CD4-positive, alpha-beta T cell treated with Interleukin-21 for 1 hour (primary cell): ENCODE measurements around the gene NSUN7.
"Not testable (repeated sequence)": the region's sequence is repeated elsewhere in the genome, so short reads cannot be mapped to it uniquely, and the experiment has no call there.

Experiments used
- DNase-seq: peaks from one replicate; pipeline ENCODE4 v3.0.0-alpha.2; 2020

NSUN7 gene, protein sequence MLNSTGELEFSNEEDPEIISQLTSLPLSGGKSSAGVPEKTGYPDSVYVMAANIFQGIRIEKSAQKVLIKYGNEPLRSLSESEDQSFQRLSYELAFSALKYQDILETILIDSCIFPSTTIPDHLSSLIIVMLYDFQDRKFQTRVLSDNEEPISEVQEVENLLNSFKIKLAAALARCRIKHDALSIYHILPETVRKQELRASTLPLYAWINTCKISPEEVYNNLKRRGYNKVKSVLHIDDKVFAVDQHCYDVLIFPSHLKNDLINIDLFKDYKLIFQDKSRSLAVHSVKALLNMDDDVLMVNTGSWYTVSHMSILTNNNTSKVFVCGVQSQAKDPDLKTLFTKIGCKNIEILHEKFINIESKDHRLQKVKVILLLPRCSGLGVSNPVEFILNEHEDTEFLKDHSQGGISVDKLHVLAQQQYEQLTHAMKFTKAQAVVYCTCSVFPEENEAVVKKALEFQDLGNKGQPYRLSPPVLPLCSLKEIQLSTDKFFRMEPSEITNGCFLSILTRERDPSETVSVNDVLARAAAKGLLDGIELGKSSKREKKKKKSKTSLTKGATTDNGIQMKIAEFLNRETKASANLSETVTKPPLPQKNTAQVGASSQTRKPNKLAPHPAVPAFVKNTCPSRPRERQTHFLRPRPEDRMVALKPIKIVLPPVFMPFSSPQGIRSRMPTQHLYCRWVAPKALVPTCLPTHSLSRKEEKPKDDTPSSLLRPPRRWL

DNA sequence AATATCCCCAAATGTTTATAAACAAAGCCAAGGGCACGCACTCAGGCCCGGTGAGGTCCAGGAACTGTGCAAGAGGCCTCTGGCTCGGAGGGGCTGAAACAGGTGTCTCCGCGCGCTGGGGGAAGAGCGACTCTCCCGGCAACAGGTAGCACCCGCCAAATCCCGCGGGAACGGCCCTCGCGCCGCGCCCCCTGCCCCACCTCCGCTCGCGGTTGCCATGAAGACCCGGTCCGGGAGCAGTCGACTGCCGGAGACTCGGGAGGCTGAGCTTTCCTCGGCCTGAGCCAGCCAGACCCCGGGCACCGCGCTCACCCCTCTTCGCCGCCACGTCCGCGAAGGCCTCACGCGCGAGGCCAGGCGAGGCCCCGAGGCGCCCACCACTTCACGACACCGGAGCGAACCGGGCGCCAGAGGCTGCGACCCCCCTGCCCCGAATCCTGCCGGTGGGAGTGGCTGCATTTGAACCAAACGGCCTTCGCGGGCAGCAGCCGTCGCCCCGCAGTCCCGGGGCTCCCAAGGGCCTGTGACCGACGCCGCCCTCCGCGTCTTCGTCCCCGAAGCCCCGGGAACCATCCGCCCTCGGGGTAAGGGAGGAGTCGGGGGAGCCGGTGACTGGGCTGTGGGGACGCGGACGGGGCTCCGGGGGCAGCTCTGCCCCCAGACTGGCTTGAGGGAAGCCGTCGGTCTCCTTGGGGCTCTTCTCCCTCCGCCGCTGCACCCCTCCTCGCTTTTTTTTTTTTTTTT lies at the start of gene NSUN7:
NSUN7 (plus strand) TSS at position 239 of the 744 bp plus-strand sequence. CDS start 739 bp downstream, outside the sequence.
- DNase-seq: no peak

DNA sequence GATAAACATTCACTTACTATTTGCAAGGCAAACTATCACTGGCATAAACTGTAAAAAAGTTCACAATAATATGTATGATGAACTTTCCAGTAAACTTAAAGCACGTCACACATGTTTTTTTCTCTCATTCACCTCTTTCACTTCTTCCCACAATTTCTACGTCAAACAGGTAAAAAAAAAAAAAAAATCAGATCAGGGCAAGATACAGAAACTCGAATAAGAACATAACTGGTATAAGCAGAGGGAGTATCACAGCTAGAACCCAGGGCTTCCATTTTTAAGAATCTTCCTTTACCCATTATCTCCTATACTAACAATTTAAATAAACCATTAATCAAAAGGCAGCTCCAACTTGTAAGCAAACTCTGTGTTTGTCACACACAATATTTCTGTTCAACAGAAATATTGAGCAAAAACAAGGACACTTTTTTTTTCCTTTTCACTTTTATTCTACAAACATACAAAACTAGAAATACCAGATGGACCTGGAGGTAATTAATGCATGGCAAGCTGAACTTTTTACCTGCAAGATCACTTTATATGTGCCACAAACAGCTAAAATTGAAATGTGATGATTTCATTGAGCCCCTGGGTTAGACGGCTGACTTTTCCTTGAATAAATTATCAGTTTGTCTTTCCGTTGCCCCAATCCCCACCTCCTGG lies 47.5 kb upstream of the NSUN7 start:
- DNase-seq: no peak

DNA sequence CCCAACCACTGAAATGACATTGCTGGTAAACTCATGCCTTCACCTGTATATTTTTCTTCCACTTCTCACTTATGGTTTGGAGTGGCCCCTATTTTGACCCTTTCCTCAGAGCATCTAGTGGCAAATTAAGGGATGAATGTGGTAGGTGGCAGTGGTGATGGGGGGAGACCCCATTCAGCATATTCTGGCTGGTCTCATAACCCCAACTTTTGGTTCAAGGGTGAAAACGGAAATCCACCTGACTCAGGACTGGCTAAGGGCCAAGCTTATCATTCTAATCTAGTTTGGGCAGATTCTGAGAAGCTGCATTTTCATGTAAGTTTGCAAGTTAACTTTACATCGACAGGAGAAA lies 47.0 kb upstream of the NSUN7 start:
- no peak for DNase-seq

DNA sequence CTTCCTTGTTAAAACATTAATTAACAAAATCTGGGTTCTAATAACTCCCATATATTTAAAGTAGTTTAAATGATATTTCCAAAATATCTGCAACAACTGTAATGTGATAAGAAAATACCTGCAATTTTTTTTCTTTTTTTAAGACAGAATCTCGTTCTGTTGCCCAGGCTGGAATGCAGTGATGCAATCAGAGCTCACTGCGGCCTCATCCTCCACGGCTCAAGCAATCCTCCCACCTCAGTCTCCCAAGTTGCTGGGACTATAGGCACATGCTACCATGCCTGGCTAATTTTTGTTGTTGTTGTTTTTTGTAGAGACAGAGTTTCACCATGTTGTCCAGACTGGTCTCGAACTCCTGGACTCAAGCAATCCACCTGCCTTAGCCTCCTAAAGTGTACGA lies 45.7 kb upstream of the NSUN7 start:
- no peak for DNase-seq

DNA sequence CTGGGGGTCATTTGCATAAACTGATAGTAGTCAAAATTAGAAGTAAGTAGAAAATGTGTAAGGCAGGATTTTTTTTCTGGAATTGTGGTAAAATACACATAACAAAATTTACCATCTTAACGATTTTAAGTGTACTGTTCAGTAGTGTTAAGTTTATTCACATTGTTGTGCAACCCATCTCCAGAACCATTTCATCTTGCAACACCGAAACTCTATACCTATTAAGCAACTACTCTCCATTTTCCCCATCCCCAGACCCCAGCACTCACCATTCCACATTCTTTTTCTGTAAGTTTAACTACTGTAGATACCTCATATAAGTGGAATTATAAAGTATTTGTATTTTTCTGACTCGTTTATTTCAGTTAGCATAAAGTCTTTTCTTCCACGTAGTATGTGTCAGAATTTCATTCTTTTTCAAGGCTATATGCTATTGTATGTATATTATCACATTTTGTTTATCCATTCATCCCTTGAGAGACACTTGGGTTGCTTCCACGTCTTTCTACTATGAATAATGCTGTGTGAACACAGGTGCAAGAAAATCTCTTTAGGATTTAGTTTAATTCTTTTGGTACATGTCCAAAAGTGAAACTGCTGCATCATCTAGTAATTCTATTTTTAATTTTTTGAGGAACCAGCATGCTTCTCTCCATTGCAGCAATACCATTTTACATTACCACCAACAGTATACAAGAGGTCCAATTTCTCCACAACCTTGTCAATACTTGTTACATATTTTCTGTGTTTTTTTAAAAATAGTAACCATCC lies 39.1 kb upstream of the NSUN7 start:
- DNase-seq: no peak

DNA sequence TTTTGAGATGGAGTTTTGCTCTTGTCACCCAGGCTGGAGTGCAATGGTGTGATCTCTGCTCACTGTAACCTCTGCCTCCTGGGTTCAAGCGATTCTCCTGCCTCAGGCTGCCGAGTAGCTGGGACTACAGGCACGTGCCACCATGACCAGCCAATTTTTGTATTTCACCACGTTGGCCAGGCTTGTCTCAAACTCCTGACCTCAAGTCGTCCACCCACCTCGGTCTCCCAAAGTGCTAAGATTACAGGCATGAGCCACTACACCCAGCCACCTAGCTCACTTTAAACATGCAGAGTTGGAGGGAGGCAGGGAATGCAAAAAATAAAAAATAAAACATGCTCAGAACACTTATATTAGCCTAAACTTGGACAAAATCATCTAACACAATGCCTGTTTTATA lies 36.8 kb upstream of the NSUN7 start:
- DNase-seq: not testable (repeated sequence)

DNA sequence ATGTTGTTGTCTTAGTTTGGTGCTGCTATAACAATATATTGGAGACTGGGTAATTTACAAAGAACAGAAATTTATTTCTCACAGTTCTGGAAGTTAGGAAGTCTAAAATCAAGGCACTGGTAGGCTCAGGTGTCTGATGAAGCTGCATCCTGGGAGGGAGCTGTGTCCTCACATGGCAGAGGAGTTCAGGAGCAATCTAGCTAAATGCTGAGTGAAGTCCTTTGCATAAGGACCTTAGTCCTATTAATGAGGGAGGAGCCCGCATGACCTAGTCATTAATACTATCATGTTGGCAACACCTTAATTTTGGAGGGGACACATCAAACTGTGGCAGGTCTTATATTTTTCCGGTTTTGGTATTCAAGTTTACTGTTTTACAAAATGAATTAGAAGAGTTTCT lies 36.0 kb upstream of the NSUN7 start:
- DNase-seq: no peak

DNA sequence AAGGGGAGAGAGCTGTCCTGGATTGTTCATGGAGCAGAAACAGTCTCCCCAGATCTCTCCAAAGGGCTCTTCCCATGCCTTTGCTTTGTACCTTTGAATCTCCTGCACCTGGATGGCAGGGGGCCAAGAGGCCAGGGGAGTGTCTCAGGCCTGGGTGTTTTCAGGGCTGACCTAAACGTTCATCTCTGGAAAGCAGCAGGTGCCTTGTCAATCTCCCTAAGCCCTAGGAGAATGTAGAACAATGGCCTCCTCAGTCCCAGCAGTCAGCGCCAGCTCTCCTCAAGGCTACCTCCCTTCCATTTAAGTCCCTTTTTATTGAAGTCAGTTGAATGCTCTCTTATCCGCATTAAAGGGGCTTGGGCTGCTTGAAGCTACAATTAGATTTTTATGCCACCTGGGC lies 31.2 kb upstream of the NSUN7 start:
- no peak for DNase-seq

DNA sequence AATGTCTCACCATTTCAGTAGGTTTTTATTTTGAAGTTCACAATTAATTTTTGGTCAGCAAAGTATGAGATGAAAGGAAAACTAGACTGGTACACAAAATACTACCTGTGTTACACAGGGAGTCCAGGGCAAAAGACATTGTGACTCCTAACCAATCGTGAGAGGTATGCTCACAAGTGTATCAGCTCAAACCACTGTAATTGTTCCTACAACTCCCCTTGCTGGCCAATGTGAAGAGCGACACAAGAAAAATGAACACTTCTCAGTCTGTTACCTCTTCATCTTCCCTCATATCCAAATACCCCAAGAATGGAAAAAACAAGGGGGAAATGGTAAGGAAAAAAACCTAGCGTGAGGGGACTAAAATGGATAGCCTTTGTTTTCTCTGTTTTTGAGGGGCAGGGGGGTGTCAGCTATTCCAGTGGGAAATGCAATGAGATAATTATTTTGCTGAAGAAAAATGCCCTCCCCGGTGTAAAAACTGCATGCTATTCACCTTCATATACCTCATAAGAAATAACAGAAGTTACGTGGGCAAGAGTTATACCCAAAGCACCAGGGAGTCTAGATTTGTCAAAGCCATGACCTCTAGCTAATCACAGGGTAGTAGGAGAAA lies 30.6 kb upstream of the NSUN7 start:
- DNase-seq: no peak

DNA sequence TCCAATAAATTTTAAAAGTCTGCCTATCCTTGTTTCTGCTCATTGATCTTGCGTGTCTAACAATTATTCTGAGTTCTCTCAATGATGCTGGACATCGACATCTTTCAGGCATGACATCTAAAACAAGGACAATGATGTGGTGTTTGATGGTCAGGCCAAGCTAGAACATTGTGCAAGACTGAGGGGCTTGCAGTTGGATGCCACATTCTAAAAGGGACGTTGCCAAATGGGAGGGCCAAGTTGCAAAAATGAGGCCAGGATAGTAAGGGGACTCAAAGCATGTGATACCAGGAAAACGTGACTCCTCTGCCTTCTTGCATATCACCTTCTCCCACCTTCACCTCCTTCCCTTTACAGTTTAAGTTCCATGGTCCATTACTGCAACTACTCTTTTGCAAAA lies 29.4 kb upstream of the NSUN7 start:
- no peak for DNase-seq

DNA sequence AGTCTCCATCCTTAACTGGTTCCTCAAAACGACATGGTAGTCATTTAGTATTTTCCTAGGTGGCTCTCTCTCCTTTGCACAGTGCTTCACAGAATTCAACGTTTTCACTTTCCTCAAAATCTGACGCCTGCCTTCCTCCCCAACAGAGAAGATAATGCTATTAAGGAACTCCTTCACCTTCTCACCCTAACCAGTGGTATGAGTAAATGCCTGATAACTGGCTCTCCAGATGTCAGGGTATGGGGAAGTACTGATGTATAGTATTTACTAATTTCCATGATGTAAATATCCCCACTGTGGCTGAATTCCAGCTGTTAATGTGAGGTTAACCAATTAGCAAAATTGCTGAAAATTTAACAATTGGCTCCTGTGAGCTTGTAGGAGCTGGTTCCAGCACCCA lies 28.8 kb upstream of the NSUN7 start:
- no peak for DNase-seq

DNA sequence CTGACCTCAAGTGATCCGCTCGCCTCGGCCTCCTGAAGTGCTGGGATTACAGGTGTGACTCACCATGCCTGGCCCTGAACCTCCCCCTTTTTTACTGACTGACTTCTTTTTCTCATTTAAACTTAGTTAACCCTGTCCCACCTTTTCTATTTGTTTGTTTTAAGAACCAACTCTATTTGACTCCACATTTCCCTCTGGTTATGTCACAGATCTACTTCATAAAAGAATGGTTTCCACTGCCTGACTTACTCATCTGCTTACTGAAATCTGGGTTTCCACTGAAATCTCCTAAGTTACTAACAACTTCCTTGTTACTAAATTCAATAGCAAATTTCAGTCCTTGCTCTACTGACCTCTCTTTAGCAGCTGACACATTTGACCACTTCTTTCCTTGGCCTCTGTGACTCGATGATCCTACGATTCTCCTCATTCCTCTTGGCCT lies 28.0 kb upstream of the NSUN7 start:
- DNase-seq: no peak

DNA sequence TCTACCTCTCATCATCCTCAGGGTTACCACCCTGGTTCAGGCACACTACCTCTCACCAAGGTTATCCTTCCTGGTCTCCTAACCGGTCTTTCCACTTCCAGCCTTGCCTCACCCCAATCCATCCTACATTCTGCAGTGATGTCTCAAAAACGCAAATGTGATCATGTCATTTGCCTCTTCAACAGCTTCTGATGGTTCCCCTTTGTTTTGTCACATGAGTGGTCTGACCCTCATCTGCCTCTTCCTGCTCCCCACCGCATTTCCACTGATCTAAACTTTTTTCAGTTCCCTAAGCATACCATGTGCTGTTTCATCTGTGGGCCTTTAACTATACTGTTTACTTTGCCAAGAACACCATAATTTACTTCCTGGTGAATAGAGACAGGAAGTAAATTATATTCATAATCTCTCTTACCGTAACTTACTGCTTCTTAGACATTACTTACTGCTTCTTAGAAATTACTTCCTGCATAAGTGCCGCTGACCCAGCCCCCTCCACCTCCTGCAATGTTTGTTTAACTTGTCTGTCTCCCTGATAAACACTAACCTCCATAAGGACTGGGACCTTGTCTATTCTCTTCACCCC lies 27.1 kb upstream of the NSUN7 start:
- peak; percentile 35 for DNase-seq

DNA sequence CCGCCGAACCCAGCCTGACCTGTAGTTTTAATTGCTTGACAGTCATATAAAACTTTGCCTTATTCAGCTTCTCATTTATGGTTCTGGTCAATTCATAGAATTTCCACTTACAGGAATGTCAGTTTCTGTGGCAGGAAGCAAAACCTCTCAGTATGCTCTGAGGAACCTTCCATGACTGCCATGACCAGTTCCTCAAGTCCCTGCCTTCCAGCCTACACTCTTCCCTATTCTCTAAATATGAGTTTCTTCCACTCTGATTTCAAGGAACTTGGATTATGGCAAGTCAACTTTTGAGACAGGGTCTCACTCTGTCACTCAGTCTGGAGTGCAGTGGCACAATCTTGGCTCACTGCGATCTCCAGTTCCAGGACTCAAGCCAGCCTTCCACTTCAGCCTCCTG lies 26.0 kb upstream of the NSUN7 start:
- no peak for DNase-seq

DNA sequence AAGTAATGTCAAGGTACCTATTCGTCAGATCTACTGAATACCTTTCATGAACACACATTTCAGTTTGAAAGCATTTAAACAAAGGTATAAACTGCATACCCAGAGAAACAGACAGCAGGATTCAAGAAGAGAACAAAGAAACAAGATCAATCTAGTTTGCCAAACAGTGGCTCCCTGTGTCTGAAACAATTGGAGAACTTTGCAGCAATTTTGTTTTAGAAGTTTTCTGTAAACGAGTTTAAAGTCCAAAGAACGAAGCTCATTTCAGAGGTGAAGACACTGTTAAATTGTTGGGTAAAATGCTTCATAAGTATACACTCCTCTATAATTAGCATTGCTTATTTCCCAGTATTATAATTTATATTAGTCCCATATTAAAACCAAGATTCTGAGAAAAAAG lies 21.4 kb upstream of the NSUN7 start:
- no peak for DNase-seq

DNA sequence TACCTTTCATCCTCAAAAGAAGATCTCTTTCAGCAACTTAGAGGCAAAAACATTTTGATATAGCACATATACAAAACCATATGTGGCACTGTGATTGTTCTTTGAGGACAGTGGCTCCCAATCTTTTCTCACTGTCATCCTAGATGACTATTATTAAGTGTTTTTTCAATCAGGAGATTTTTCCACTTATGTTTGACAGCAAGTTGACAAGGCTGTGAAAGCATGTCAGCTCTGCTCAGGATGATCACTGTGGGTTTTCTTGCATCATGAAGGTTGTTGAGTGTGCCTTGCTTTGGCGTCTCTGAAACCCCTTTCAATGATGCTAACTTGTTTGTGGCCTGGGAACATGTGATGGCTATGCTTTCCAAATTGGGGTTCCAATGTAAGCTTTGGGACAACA lies 20.2 kb upstream of the NSUN7 start:
- no peak for DNase-seq

DNA sequence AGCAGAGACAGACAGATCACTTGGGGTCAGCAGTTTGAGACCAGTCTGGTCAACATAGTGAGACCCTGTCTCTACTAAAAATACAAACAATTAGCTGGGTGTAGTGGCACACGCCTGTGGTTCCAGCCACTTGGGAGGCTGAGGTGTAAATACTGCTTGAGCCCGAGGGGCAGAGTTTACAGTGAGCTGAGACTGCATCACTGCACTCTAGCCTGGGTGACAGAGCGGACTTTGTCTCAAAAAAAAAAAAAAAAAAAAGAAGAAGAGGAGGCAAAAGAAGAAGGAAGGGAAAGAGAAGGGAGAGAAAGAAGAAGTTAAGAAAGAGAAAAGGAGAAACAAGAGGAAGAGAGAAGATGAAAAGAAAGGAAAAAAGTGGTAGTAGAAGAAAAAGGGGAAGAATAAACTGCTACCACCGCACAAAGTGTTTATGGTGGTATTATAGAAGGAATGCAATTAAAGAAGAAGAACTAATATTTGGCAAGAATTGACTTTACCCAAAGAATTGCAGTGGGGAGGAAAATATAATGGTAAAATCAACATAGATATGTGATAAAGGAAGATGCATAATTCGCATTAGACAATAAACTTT lies 19.6 kb upstream of the NSUN7 start:
- DNase-seq: no peak

DNA sequence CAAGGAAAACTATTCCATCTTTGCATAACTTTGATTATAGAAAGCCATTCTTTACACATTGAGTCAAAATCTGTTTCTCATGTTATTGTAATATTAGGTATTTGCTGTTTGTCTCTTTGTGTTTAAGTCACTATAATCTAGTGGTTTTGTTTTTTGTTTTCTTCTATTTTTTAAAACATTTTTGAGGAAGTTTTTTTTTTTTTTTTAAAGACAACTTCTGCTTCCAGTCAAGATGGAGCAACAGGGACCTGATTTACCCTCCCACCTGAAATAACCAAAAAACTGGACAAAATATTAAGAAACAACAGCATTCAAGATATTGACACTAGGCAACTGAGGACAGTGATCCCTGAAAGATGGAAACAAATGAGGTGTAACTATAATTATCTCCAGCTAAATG lies 18.4 kb upstream of the NSUN7 start:
- DNase-seq: no peak

DNA sequence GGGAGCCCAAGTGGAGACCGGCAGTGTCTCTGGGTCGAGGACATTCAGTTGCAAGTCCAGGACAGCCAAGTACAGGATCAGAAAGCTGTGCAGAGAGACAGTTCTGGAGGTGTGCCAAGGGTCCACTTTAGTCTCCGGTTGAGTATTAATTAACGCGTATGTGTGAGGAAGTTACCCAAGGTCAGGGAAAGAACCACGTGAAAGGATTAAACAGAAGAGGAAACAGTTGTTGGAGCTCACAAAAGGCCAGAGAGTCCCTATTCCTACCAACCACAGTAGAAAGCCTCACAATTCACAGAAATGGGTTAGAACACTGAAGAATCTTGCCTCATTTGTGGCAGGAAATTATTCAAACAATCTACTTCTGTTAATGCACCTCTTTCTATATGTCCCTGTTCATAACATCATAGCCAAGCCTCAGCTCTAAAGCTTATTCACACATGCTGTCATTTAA lies 17.9 kb upstream of the NSUN7 start:
- peak; percentile 14 for DNase-seq

DNA sequence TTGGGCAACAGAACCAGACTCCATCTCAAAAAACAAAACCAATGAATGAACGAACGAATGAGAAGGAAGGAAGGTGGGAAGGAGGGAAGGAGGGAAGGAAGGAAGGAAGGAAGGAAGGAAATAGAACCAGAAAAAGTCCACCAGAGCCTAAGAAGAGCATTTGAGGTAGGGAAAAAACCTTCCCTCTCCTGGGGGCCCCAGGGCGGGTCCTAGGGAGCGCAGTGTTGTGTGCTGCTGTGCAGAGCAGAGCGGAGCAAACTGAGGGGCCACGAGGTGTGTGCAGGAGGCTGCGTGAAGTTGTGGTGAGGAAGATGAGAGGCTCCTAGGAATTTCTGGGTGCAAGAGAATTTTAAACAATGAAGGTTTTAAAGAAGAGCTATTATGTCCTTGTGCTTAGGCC lies 16.0 kb upstream of the NSUN7 start:
- no peak for DNase-seq

DNA sequence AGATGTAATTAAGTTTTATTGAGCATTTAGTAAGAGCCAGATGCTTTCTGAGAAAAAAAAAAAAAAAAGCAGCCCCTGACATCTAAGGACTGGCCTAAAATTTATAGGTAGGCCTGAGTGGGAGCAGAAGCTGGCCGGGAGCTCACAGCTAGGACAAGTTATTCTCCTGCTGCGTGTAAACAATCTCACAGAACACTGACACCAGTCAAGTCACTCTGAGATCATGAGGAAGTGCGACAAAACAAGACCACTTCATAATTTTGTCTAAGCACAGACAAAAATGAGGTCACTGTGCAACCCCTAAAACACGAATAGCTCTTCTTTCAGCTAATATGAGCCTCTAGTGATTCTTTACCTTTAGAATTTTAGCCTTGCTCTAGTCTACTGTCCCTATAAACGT lies 15.3 kb upstream of the NSUN7 start:
- DNase-seq: no peak
